Trophoblast cell (in vitro differentiated cells and primary cell): ENCODE measurements around the gene ERBB4.

Experiments
- DNase-seq, 2 donors: peaks; one replicate each; pipeline ENCODE4 v3.0.0-alpha.2; 2016
- H2AFZ ChIP-seq: 2 replicates; pipeline ENCODE4 v1.6.1; 2013; ENCODE audit warnings: low read length, moderate library complexity, mild to moderate bottlenecking; ENCODE audit not compliant: insufficient read depth, poor library complexity
- H2AK5ac ChIP-seq: 2 replicates; pipeline ENCODE4 v1.6.1; 2013; ENCODE audit warnings: mild to moderate bottlenecking, low read length
- H2BK120ac ChIP-seq: 2 replicates; pipeline ENCODE4 v1.6.1; 2013; ENCODE audit warnings: low read length, mild to moderate bottlenecking, moderate library complexity; ENCODE audit not compliant: insufficient read depth, poor library complexity
- H2BK12ac ChIP-seq: 2 replicates; pipeline ENCODE4 v1.6.1; 2013; ENCODE audit warnings: mild to moderate bottlenecking, low read length, moderate library complexity
- H2BK5ac ChIP-seq: 2 replicates; pipeline ENCODE4 v1.6.1; 2013; ENCODE audit warnings: low read length, low read depth, moderate library complexity, mild to moderate bottlenecking; ENCODE audit not compliant: poor library complexity
- H3K14ac ChIP-seq: 2 replicates; pipeline ENCODE4 v1.6.1; 2013; ENCODE audit warnings: mild to moderate bottlenecking, low read length
- H3K18ac ChIP-seq: 2 replicates; pipeline ENCODE4 v1.6.1; 2013; ENCODE audit warnings: mild to moderate bottlenecking, low read length
- H3K23ac ChIP-seq: 2 replicates; pipeline ENCODE4 v1.6.1; 2013; ENCODE audit warnings: low read length
- H3K27ac ChIP-seq: 2 replicates; pipeline ENCODE4 v1.5.1; 2013; ENCODE audit warnings: low read depth, mild to moderate bottlenecking, inconsistent platforms, low read length, moderate library complexity
- H3K27me3 ChIP-seq: 2 replicates; pipeline ENCODE4 v1.6.1; 2013; ENCODE audit warnings: inconsistent platforms, mild to moderate bottlenecking, low read length, moderate library complexity; ENCODE audit not compliant: insufficient read depth
- H3K36me3 ChIP-seq, 2 experiments: 1 replicate in 1 of 2; 2 replicates in 1 of 2; pipeline ENCODE4 v1.6.1; 2013; ENCODE audit warnings: low read length in 2 of 2, mild to moderate bottlenecking in 2 of 2, moderate library complexity in 1 of 2; ENCODE audit not compliant: insufficient read depth in 2 of 2, control insufficient read depth in 1 of 2
- H3K4ac ChIP-seq: 2 replicates; pipeline ENCODE4 v1.6.1; 2013; ENCODE audit warnings: low read depth, mild to moderate bottlenecking, low read length, moderate library complexity
- H3K4me1 ChIP-seq, 2 experiments: 1 replicate in 1 of 2; 2 replicates in 1 of 2; pipeline ENCODE4 v1.6.1; 2013; ENCODE audit warnings: low read length in 2 of 2, mild to moderate bottlenecking in 2 of 2, moderate library complexity in 1 of 2; ENCODE audit not compliant: insufficient read depth in 2 of 2, control insufficient read depth in 1 of 2
- H3K4me2 ChIP-seq: 2 replicates; pipeline ENCODE4 v1.6.1; 2013; ENCODE audit warnings: inconsistent platforms, mild to moderate bottlenecking, low read length, moderate library complexity
- H3K4me3 ChIP-seq: 2 replicates; pipeline ENCODE4 v1.5.1; 2013; ENCODE audit warnings: mild to moderate bottlenecking, low read depth, low read length, inconsistent platforms
- H3K79me1 ChIP-seq: one replicate; pipeline ENCODE4 v1.6.1; 2013; ENCODE audit warnings: low read length
- H3K79me2 ChIP-seq: 2 replicates; pipeline ENCODE4 v1.6.1; 2013; ENCODE audit warnings: low read length, mild to moderate bottlenecking; ENCODE audit not compliant: control insufficient read depth, insufficient read depth, poor library complexity
- H3K9ac ChIP-seq: 2 replicates; pipeline ENCODE4 v1.6.1; 2013; ENCODE audit warnings: mild to moderate bottlenecking, low read length
- H3K9me3 ChIP-seq: 2 replicates; pipeline ENCODE4 v1.6.1; 2013; ENCODE audit warnings: low read depth, mild to moderate bottlenecking, control low read depth, inconsistent platforms, low read length; ENCODE audit not compliant: insufficient read depth
- H4K12ac ChIP-seq: 2 replicates; pipeline ENCODE4 v1.6.1; 2013; ENCODE audit warnings: low read depth, mild to moderate bottlenecking, low read length, moderate library complexity
- H4K8ac ChIP-seq: 2 replicates; pipeline ENCODE4 v1.6.1; 2013; ENCODE audit warnings: low read depth, mild to moderate bottlenecking, low read length, moderate library complexity
- H4K91ac ChIP-seq: one replicate; pipeline ENCODE4 v1.6.1; 2013; ENCODE audit warnings: low read depth, mild to moderate bottlenecking, low read length, moderate library complexity
- WGBS: extraction: QIAGEN DNeasy Blood & Tissue Kit; methylation state at CpG from one replicate; pipeline ENCODE4 v1.1.7; 2013; ENCODE audit warnings: missing lambda C conversion rate; ENCODE audit not compliant: insufficient read length, insufficient coverage; ENCODE audit errors: extremely low coverage; 5-methylcytosine and 5-hydroxymethylcytosine counted together

Gene ERBB4

GRCh38 chr2:212549941-212550340, 11.3 kb upstream of the ERBB4 start:
- Histone ChIP-seq H2AK5ac (no peak overlapping the region), H4K91ac (no peak overlapping the region), H3K27ac (no peak overlapping the region), H3K9ac (no peak overlapping the region), H4K12ac (no peak overlapping the region), H3K9me3 (no peaks in the 10 kb centered on the region), H3K4ac (no peak overlapping the region), H3K14ac (no peak overlapping the region), H2AFZ (no peak overlapping the region), H2BK12ac (no peak overlapping the region), H2BK5ac (no peak overlapping the region), H2BK120ac (no peak overlapping the region), H3K4me2 (no peak overlapping the region), H4K8ac (no peak overlapping the region), H3K4me1 (no peaks in the 10 kb centered on the region), H3K27me3 (no peaks in the 10 kb centered on the region), H3K79me2 (no peaks in the 10 kb centered on the region), H3K23ac (no peak overlapping the region), H3K18ac (no peak overlapping the region), H3K79me1 (no peaks in the 10 kb centered on the region), H3K4me3 (no peak overlapping the region), H3K36me3 (no peaks in the 10 kb centered on the region)
- no peak for DNase-seq

GRCh38 chr2:212549463-212549862, 10.9 kb upstream of the ERBB4 start:
- DNase-seq = no peak
- H3K18ac ChIP-seq = no peak overlapping the region
- no peaks in the 10 kb centered on the region for H3K79me2 ChIP-seq
- H3K9ac ChIP-seq = no peak overlapping the region
- no peaks in the 10 kb centered on the region for H3K9me3 ChIP-seq
- no peak overlapping the region for H2BK5ac ChIP-seq
- H3K27me3 ChIP-seq = no peaks in the 10 kb centered on the region
- H3K36me3 ChIP-seq = no peaks in the 10 kb centered on the region
- H4K8ac ChIP-seq = no peak overlapping the region
- H3K4ac ChIP-seq = no peak overlapping the region
- no peak overlapping the region for H2BK120ac ChIP-seq
- H4K91ac ChIP-seq = no peak overlapping the region
- no peaks in the 10 kb centered on the region for H3K79me1 ChIP-seq
- no peak overlapping the region for H2AFZ ChIP-seq
- H3K4me3 ChIP-seq = no peak overlapping the region
- no peak overlapping the region for H3K23ac ChIP-seq
- no peak overlapping the region for H4K12ac ChIP-seq
- H3K4me2 ChIP-seq = no peak overlapping the region
- no peaks in the 10 kb centered on the region for H3K4me1 ChIP-seq
- H2BK12ac ChIP-seq = no peak overlapping the region
- no peak overlapping the region for H3K14ac ChIP-seq
- no peak overlapping the region for H3K27ac ChIP-seq
- H2AK5ac ChIP-seq = no peak overlapping the region

GRCh38 chr2:212548455-212548819, 9.8 kb upstream of the ERBB4 start:
- Histone ChIP-seq H3K27ac (no peak overlapping the region), H4K8ac (no peak overlapping the region), H3K27me3 (no peaks in the 10 kb centered on the region), H3K79me2 (no peaks in the 10 kb centered on the region), H2BK5ac (no peak overlapping the region), H3K4me2 (no peak overlapping the region), H3K9ac (no peak overlapping the region), H3K23ac (no peak overlapping the region), H2BK12ac (no peak overlapping the region), H3K36me3 (no peaks in the 10 kb centered on the region), H2BK120ac (no peak overlapping the region), H3K18ac (no peak overlapping the region), H3K4me3 (no peak overlapping the region), H4K12ac (no peak overlapping the region), H3K4ac (no peak overlapping the region), H4K91ac (no peak overlapping the region), H3K9me3 (no peaks in the 10 kb centered on the region), H2AFZ (no peak overlapping the region), H3K79me1 (no peaks in the 10 kb centered on the region), H3K14ac (no peak overlapping the region), H3K4me1 (no peaks in the 10 kb centered on the region), H2AK5ac (no peak overlapping the region)
- no CpG with 5 or more reads among the region's 1 CpG for WGBS
- peak; percentile 33 to 62 for DNase-seq

GRCh38 chr2:212547716-212548454, 9.3 kb upstream of the ERBB4 start:
- Histone ChIP-seq H3K4me2 (no peak overlapping the region), H3K18ac (no peak overlapping the region), H2BK120ac (no peak overlapping the region), H2AFZ (no peak overlapping the region), H3K79me1 (no peaks in the 10 kb centered on the region), H4K91ac (no peak overlapping the region), H2AK5ac (no peak overlapping the region), H3K4me3 (no peak overlapping the region), H2BK5ac (no peak overlapping the region), H3K27ac (no peak overlapping the region), H3K4me1 (no peaks in the 10 kb centered on the region), H4K8ac (no peak overlapping the region), H3K23ac (no peak overlapping the region), H3K9me3 (no peaks in the 10 kb centered on the region), H4K12ac (no peak overlapping the region), H3K4ac (no peak overlapping the region), H3K14ac (no peak overlapping the region), H2BK12ac (no peak overlapping the region), H3K9ac (no peak overlapping the region), H3K36me3 (no peaks in the 10 kb centered on the region), H3K79me2 (no peaks in the 10 kb centered on the region), H3K27me3 (no peaks in the 10 kb centered on the region)
- DNase-seq = peak; percentile 60 to 82
